ENCODE measurements around the gene LBH.

DNA sequence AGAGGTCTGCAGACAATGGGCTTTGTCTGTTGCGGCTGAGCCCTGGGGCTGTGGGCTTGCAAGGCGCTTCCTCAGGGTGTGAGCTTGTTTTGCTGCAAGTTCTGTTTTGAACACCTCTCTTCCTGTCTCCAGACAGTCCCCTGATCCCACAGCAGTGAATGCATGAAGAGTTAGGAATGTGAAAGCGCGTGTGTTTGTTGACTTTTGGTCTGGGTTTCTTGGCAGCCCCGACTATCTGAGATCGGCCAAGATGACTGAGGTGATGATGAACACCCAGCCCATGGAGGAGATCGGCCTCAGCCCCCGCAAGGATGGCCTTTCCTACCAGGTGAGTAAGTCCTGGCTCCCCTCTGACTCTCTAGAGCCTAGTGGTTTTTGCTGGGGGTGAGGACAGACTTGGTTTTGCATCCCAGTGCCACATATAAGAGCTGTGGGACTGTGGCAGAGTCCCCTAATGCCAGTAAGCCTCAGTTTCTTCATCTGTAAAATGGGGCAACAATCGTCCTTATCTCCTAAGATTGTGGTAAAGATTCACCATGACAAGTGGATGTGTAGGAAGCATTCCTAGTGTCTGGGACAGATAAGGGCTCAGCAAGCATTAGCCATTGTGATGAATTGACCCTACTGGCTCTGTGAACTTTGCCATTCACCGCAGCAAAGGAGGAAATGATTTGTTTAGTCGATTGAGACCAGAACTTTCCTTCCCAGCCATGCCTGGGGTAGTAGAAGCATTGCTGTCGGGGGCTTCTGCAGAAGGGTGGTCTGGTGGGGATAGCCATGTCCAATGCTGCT lies 3.0 kb downstream of the LBH start:
- TF ChIP-seq CTCF (IDR thresholded peaks at IDR 0.05 in 2 of 3, conservative IDR thresholded peaks at IDR 0.05 in 1 of 3; ENCODE audit: borderline replicate concordance in 1 of 3, insufficient read depth in 1 of 3, low read depth in 2 of 3, low read length in 2 of 3) (no peak), JUND (IDR thresholded peaks at IDR 0.05) (no peak), EZH2 (IDR thresholded peaks at IDR 0.05) (no peak), POLR2A (IDR thresholded peaks at IDR 0.05; ENCODE audit: borderline replicate concordance, extremely low read depth, insufficient read depth, insufficient read length) (no peak), ZNF274 (IDR thresholded peaks at IDR 0.05; ENCODE audit: low read depth, low read length) (no peak)
- TF ChIP-seq, protein P1, sequence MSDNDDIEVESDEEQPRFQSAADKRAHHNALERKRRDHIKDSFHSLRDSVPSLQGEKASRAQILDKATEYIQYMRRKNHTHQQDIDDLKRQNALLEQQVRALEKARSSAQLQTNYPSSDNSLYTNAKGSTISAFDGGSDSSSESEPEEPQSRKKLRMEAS (IDR thresholded peaks at IDR 0.05): no peak
